Colonic mucosa (tissue), 4 donors: Measurements from ENCODE around the gene TLE2. TPM values are rescaled to one million over a fixed set of nuclear protein-coding genes. Genes with fewer than 3 reads are reported as not detected.
"Not testable (repeated sequence)": the region's sequence is repeated elsewhere in the genome, so short reads cannot be mapped to it uniquely, and the experiment has no call there.

Experiments
- DNase-seq: peaks from one replicate; pipeline ENCODE4 v3.0.0-alpha.2; 2020
- H3K27ac ChIP-seq: fragments of 200-600 bp; one replicate; pipeline ENCODE4 v1.8.0; 2021
- H3K27me3 ChIP-seq: fragments of 200-600 bp; one replicate; pipeline ENCODE4 v1.8.0; 2021
- H3K36me3 ChIP-seq: fragments of 200-600 bp; one replicate; pipeline ENCODE4 v1.8.0; 2021
- H3K4me1 ChIP-seq: fragments of 200-600 bp; one replicate; pipeline ENCODE4 v1.8.0; 2021; ENCODE audit warnings: mild to moderate bottlenecking
- H3K4me3 ChIP-seq: fragments of 200-600 bp; one replicate; pipeline ENCODE4 v1.8.0; 2021
- H3K9ac ChIP-seq, 2 donors: one replicate each; pipeline ENCODE4 v1.7.0; 2013; ENCODE audit warnings: control low read depth in 2 of 2, low read depth in 2 of 2, low read length in 2 of 2
- H3K9me3 ChIP-seq: fragments of 200-600 bp; one replicate; pipeline ENCODE4 v1.8.0; 2021
- intact Hi-C: fragments of 100-400 bp; cut with DNase I; formaldehyde crosslinking; loops from one replicate; pipeline ENCODE4 v1.14.1; 2022
- total RNA-seq, 2 donors: library from RNA; stranded (reverse); fragmentation: NEBNext Ultra II Directional in 1 of 2; extraction: Animal tissue kit (Norgen Biotek cat#: 25700) in 1 of 2; gene quantifications; one replicate each; pipeline ENCODE4 v1.2.1, GENCODE V29; 2021
- TF ChIP-seq, protein P1 (sequence below): fragments of 200-600 bp; IDR thresholded peaks from one replicate; pipeline ENCODE4 v1.8.0; 2022; ENCODE audit warnings: antibody characterized with exemption, mild to moderate bottlenecking
- donor health status: healthy.
- donor health status: DM: no; HTN: no; CAD: no.
- donor health status: DM: no; HTN: no; CAD: no.

TLE2 gene
- total RNA-seq, 2 donors from 2014 or later = 42.8 to 52.4 TPM

GRCh38 chr19:2969104-2969504 lies 60.0 kb downstream of the TLE2 start:
- no peak overlapping the region for H3K4me3 ChIP-seq
- H3K9me3 ChIP-seq = no peaks in the 10 kb centered on the region
- peak; percentile 51 for DNase-seq
- H3K9ac ChIP-seq = no peak overlapping the region
- TF ChIP-seq, protein P1, sequence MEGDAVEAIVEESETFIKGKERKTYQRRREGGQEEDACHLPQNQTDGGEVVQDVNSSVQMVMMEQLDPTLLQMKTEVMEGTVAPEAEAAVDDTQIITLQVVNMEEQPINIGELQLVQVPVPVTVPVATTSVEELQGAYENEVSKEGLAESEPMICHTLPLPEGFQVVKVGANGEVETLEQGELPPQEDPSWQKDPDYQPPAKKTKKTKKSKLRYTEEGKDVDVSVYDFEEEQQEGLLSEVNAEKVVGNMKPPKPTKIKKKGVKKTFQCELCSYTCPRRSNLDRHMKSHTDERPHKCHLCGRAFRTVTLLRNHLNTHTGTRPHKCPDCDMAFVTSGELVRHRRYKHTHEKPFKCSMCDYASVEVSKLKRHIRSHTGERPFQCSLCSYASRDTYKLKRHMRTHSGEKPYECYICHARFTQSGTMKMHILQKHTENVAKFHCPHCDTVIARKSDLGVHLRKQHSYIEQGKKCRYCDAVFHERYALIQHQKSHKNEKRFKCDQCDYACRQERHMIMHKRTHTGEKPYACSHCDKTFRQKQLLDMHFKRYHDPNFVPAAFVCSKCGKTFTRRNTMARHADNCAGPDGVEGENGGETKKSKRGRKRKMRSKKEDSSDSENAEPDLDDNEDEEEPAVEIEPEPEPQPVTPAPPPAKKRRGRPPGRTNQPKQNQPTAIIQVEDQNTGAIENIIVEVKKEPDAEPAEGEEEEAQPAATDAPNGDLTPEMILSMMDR = no peak
- intact Hi-C loops = no loop called here
- no peaks in the 10 kb centered on the region for H3K36me3 ChIP-seq
- H3K4me1 ChIP-seq = no peaks in the 10 kb centered on the region
- H3K27ac ChIP-seq = no peak overlapping the region
- no peaks in the 10 kb centered on the region for H3K27me3 ChIP-seq

DNA sequence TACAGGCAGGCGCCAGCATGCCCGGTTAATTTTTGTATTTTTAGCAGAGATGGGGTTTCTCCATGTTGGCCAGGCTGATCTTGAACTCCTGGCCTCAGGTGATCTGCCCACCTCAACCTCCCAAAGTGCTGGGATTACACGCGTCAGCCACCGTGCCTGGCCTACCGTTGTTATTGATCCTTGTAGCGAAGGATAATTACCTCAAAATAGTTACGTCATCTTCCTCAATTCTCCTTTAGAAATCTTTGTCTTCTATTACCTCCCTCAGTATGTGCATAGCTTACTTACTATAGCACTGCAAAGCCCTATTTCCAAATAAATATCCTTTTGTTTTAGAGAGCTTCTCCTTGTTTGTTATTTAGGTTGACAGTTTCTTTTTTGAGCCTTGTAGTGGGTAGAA lies 61.1 kb downstream of the TLE2 start:
- Histone ChIP-seq H3K36me3 (no peaks in the 10 kb centered on the region), H3K27me3 (no peaks in the 10 kb centered on the region), H3K27ac (no peak overlapping the region), H3K9me3 (no peaks in the 10 kb centered on the region), H3K4me1 (no peaks in the 10 kb centered on the region), H3K4me3 (no peak overlapping the region), H3K9ac (no peak overlapping the region)
- intact Hi-C loops = no loop called here
- TF ChIP-seq, protein P1 = no peak
- no peak for DNase-seq

DNA sequence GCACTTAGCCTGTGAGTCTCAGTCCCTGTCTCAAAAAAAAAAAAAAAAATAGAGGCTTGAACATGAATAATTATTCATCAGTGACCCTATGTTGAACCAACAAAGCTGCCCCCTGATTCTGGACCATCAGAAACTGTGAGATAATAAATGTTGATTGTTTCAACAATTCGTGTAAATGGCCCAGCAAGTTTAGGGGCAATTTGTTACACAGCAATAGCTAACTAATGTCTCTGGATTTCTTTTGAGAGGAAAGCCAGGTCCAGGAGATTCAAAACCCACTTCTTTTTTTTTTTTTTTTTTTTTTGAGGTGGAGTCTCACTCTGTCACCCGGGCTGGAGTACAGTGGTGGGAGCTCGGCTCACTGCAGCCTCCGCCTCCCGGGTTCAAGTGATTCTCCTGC lies 64.2 kb downstream of the TLE2 start:
- no peak overlapping the region for H3K27ac ChIP-seq
- H3K4me3 ChIP-seq = no peak overlapping the region
- no peak for DNase-seq
- TF ChIP-seq, protein P1 = no peak
- no peaks in the 10 kb centered on the region for H3K9me3 ChIP-seq
- no peaks in the 10 kb centered on the region for H3K27me3 ChIP-seq
- H3K36me3 ChIP-seq = no peaks in the 10 kb centered on the region
- intact Hi-C loops = loop anchor here (5.0 kb wide), 1 partner anchor 107 kb away; no protein-coding TSS in a partner anchor
- H3K9ac ChIP-seq = no peak overlapping the region
- H3K4me1 ChIP-seq = no peaks in the 10 kb centered on the region

GRCh38 chr19:2963631-2964030 lies 65.4 kb downstream of the TLE2 start:
- H3K9ac ChIP-seq, H3K4me3 ChIP-seq, H3K4me1 ChIP-seq, H3K9me3 ChIP-seq, H3K27ac ChIP-seq, H3K27me3 ChIP-seq, H3K36me3 ChIP-seq, DNase-seq: not testable (repeated sequence)
- intact Hi-C loops = loop anchor here (5.0 kb wide), 1 partner anchor 109 kb away; no protein-coding TSS in a partner anchor

- intact Hi-C loops = loop anchor here (5.0 kb wide), 1 partner anchor 109 kb away; no protein-coding TSS in a partner anchor
- TF ChIP-seq, protein P1 = no peak
- Histone ChIP-seq H3K4me3 (no peak overlapping the region), H3K9ac (no peak overlapping the region), H3K27ac (no peak overlapping the region), H3K9me3 (no peaks in the 10 kb centered on the region), H3K27me3 (no peaks in the 10 kb centered on the region), H3K4me1 (no peaks in the 10 kb centered on the region), H3K36me3 (no peaks in the 10 kb centered on the region)
- no peak for DNase-seq
These were observed 66.0 kb downstream of the TLE2 start for GRCh38 chr19:2963122-2963521.

DNA sequence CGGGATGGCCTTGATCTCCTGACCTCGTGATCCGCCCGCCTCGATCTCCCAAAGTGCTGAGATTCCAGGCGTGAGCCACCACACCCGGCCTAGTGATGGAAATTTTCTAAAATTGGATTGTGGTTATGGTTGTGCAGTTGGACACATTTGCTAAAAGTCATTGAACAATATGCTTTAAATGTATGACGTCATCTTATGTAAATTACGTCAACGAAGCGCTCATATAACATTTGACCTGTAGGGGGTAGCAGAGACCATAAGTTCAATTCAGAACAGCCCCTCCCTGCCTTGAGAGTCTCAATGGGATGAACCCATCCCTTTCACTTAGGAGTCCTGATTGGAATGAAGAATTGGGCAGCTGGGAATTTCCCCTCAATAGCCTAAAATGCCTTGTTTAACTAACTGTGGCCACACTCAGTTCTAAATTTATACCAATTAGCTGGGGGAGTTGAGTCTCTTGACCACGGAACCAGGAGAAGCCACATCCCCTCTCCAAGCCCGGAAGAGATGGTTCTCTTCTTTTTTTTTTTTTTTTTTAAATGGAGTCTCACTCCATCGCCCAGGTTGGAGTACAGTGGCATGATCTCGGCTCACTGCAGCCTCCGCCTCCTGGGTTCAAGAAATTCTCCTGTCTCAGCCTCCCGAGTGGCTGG lies 66.9 kb downstream of the TLE2 start:
- Histone ChIP-seq H3K27me3 (no peaks in the 10 kb centered on the region), H3K9ac (no peak overlapping the region), H3K4me3 (no peak overlapping the region), H3K27ac (no peak overlapping the region), H3K4me1 (no peaks in the 10 kb centered on the region), H3K9me3 (no peaks in the 10 kb centered on the region), H3K36me3 (no peaks in the 10 kb centered on the region)
- TF ChIP-seq, protein P1 = peak; percentile 74
- DNase-seq = peak; percentile 72
- intact Hi-C loops = loop anchor here (5.0 kb wide), 1 partner anchor 110 kb away; no protein-coding TSS in a partner anchor
